ENCODE data around the gene OR4C3.
"Not testable (repeated sequence)": the region's sequence is repeated elsewhere in the genome, so short reads cannot be mapped to it uniquely, and the experiment has no call there.

Gene OR4C3

GRCh38 chr11:48324620-48325019, at the start of gene OR4C3:
TSS of gene OR4C3 (plus strand) at chr11:48324920. CDS start at chr11:48325022, 102 bp downstream.
- DNase-seq (ENCODE audit: low read depth in 2 of 2): not testable (repeated sequence)

GRCh38 chr11:48305923-48306322, 18.8 kb upstream of the OR4C3 start, which contains the start of gene OR4S1:
TSS of gene OR4S1 (plus strand) at chr11:48306223. CDS start at chr11:48306223, 0 bp downstream.
- no peak for DNase-seq (ENCODE audit: low read depth in 2 of 2)

- peak; percentile 19 to 20 for DNase-seq (ENCODE audit: low read depth in 2 of 2)
Measured at GRCh38 chr11:48307760-48308386, 16.8 kb upstream of the OR4C3 start.

- DNase-seq (ENCODE audit: low read depth in 2 of 2): not testable (repeated sequence)
Measured at GRCh38 chr11:48313590-48313989, 11.1 kb upstream of the OR4C3 start.

GRCh38 chr11:48319813-48320212, 4.9 kb upstream of the OR4C3 start:
- DNase-seq (ENCODE audit: low read depth in 2 of 2): not testable (repeated sequence)

GRCh38 chr11:48341466-48341865, 16.7 kb downstream of the OR4C3 start:
- DNase-seq (ENCODE audit: low read depth in 2 of 2): no peak

- DNase-seq (ENCODE audit: low read depth in 2 of 2): not testable (repeated sequence)
Measured at GRCh38 chr11:48342505-48342904, 17.8 kb downstream of the OR4C3 start.

- not testable (repeated sequence) for DNase-seq (ENCODE audit: low read depth in 2 of 2)
Measured at GRCh38 chr11:48346286-48346685, 21.6 kb downstream of the OR4C3 start.

GRCh38 chr11:48354013-48354412, 29.3 kb downstream of the OR4C3 start:
- no peak for DNase-seq (ENCODE audit: low read depth in 2 of 2)

- DNase-seq (ENCODE audit: low read depth in 2 of 2): no peak
Measured at GRCh38 chr11:48354677-48355076, 30.0 kb downstream of the OR4C3 start.

GRCh38 chr11:48361289-48361688, 36.6 kb downstream of the OR4C3 start:
- DNase-seq (ENCODE audit: low read depth in 2 of 2): not testable (repeated sequence)

- DNase-seq (ENCODE audit: low read depth in 2 of 2): no peak
Measured at GRCh38 chr11:48366365-48366764, 41.6 kb downstream of the OR4C3 start, which contains the start of gene OR4C5. TSS of gene OR4C5 (minus strand) at chr11:48366465. CDS start at chr11:48366465, 0 bp downstream.
